Measurements from ENCODE around the gene SBF1. TPM values are rescaled to one million over a fixed set of nuclear protein-coding genes. Genes with fewer than 3 reads are reported as not detected.
A peak's percentile ranks its signal among the peaks of the same experiment; 100 is the strongest.

SBF1 gene
- total RNA-seq, 5 donors from 2014 or later (not counting 1 experiment from before 2014, with no cell fraction given): 193 to 318 (median 308) TPM

- no peak for ATAC-seq (replicated peaks in 1 of 4)
- no peaks in the 10 kb centered on the region for H3K27me3 Mint-ChIP-seq
- peaks cover 21% of the 10 kb centered on the region for H3K36me3 Mint-ChIP-seq
- DNase-seq: no peak
- no peaks in the 10 kb centered on the region for H3K27me3 ChIP-seq (replicated peaks in 1 of 2; ENCODE audit: control insufficient read depth in 2 of 2, extremely low read depth in 1 of 2, insufficient read depth in 2 of 2, low read length in 1 of 2)
- 95% methylated on average over 23 of the region's 25 CpGs for WGBS (ENCODE audit: insufficient coverage)
- peaks cover 3 to 10% (median 10%) of the 10 kb centered on the region in 3 donors for H3K4me1 Mint-ChIP-seq
- no peak overlapping the region for H3K4me3 ChIP-seq (ENCODE audit: control insufficient read depth in 1 of 2, extremely low read depth in 1 of 2, low read length in 1 of 2)
- no peak overlapping the region for H3K27ac ChIP-seq (ENCODE audit: low read length)
- H3K9me3 ChIP-seq: no peaks in the 10 kb centered on the region
- H3K4me1 ChIP-seq (ENCODE audit: control insufficient read depth in 1 of 2, extremely low read depth in 1 of 2, insufficient read depth in 2 of 2, low read length in 2 of 2): peaks cover 0 to 5% of the 10 kb centered on the region in 2 experiments
- POLR2A ChIA-PET: no interaction called here
- peaks cover 14 to 31% of the 10 kb centered on the region in 2 donors for H3K36me3 ChIP-seq (ENCODE audit: control insufficient read depth in 2 of 2, extremely low read depth in 1 of 2, insufficient read depth in 1 of 2, low read length in 1 of 2)
- peak overlapping the region in 1 of 2 donors; percentile 52 for H3K27ac Mint-ChIP-seq
- H3K4me3 Mint-ChIP-seq: no peak overlapping the region
- no peaks in the 10 kb centered on the region for H3K9me3 Mint-ChIP-seq
- CTCF ChIA-PET: no interaction called here
Observed at GRCh38 chr22:50406416-50407170, 68.2 kb downstream of the SBF1 start.

- H3K27me3 ChIP-seq (replicated peaks in 1 of 2; ENCODE audit: control insufficient read depth in 2 of 2, extremely low read depth in 1 of 2, insufficient read depth in 2 of 2, low read length in 1 of 2): no peaks in the 10 kb centered on the region
- H3K27me3 Mint-ChIP-seq: no peaks in the 10 kb centered on the region
- 95% methylated on average over 4 of the region's 8 CpGs for WGBS (ENCODE audit: insufficient coverage)
- H3K9me3 ChIP-seq: no peaks in the 10 kb centered on the region
- no peak overlapping the region for H3K27ac ChIP-seq (ENCODE audit: low read length)
- H3K4me1 Mint-ChIP-seq: peaks cover 18 to 30% (median 27%) of the 10 kb centered on the region in 3 donors
- H3K36me3 Mint-ChIP-seq: peaks cover 20% of the 10 kb centered on the region
- ChIA-PET POLR2A (no interaction called here), CTCF (no interaction called here)
- DNase-seq (peak in 1 of 35 experiments; percentile 4), ATAC-seq (replicated peaks in 1 of 4) (no peak)
- peaks cover 7 to 26% of the 10 kb centered on the region in 2 donors for H3K36me3 ChIP-seq (ENCODE audit: control insufficient read depth in 2 of 2, extremely low read depth in 1 of 2, insufficient read depth in 1 of 2, low read length in 1 of 2)
- H3K4me3 Mint-ChIP-seq: no peak overlapping the region
- H3K27ac Mint-ChIP-seq: peak overlapping the region in 1 of 2 donors; percentile 6
- no peaks in the 10 kb centered on the region for H3K9me3 Mint-ChIP-seq
- H3K4me3 ChIP-seq (ENCODE audit: control insufficient read depth in 1 of 2, extremely low read depth in 1 of 2, low read length in 1 of 2): no peak overlapping the region
- H3K4me1 ChIP-seq (ENCODE audit: control insufficient read depth in 1 of 2, extremely low read depth in 1 of 2, insufficient read depth in 2 of 2, low read length in 2 of 2): peaks cover 0 to 20% of the 10 kb centered on the region in 2 experiments
Observed at GRCh38 chr22:50403701-50404101, 71.1 kb downstream of the SBF1 start.

GRCh38 chr22:50401907-50402306, 72.9 kb downstream of the SBF1 start:
- H3K4me1 ChIP-seq (ENCODE audit: control insufficient read depth in 1 of 2, extremely low read depth in 1 of 2, insufficient read depth in 2 of 2, low read length in 2 of 2): peaks cover 0 to 37% of the 10 kb centered on the region in 2 experiments
- 92% methylated on average over 2 of the region's 4 CpGs for WGBS (ENCODE audit: insufficient coverage)
- H3K36me3 ChIP-seq (ENCODE audit: control insufficient read depth in 2 of 2, extremely low read depth in 1 of 2, insufficient read depth in 1 of 2, low read length in 1 of 2): peaks cover 7 to 21% of the 10 kb centered on the region in 2 donors
- H3K9me3 ChIP-seq: no peaks in the 10 kb centered on the region
- Mint-ChIP-seq H3K4me1 (peaks cover 20 to 31% (median 31%) of the 10 kb centered on the region in 3 donors), H3K36me3 (peaks cover 13% of the 10 kb centered on the region), H3K4me3 (no peak overlapping the region), H3K27me3 (no peaks in the 10 kb centered on the region), H3K27ac (no peak overlapping the region), H3K9me3 (no peaks in the 10 kb centered on the region)
- no peak overlapping the region for H3K4me3 ChIP-seq (ENCODE audit: control insufficient read depth in 1 of 2, extremely low read depth in 1 of 2, low read length in 1 of 2)
- no peak for ATAC-seq (replicated peaks in 1 of 4)
- CTCF ChIA-PET: no interaction called here
- DNase-seq: no peak
- POLR2A ChIA-PET: interaction anchor here (0.7 kb wide), 2 partner anchors 16 to 164 kb away, joined by 3 to 5 read pairs; no protein-coding TSS in a partner anchor
- no peaks in the 10 kb centered on the region for H3K27me3 ChIP-seq (replicated peaks in 1 of 2; ENCODE audit: control insufficient read depth in 2 of 2, extremely low read depth in 1 of 2, insufficient read depth in 2 of 2, low read length in 1 of 2)
- no peak overlapping the region for H3K27ac ChIP-seq (ENCODE audit: low read length)

- Mint-ChIP-seq H3K4me1 (peaks cover 23 to 35% (median 27%) of the 10 kb centered on the region in 3 donors), H3K27me3 (no peaks in the 10 kb centered on the region), H3K9me3 (no peaks in the 10 kb centered on the region)
Observed at GRCh38 chr22:50400931-50401330, 73.9 kb downstream of the SBF1 start.

GRCh38 chr22:50400406-50400805, 74.4 kb downstream of the SBF1 start:
- no peaks in the 10 kb centered on the region for H3K27me3 Mint-ChIP-seq
- peak overlapping the region; percentile 50 for H3K27ac ChIP-seq (ENCODE audit: low read length)
- peaks cover 23 to 35% (median 27%) of the 10 kb centered on the region in 3 donors for H3K4me1 Mint-ChIP-seq
- H3K4me1 ChIP-seq (ENCODE audit: control insufficient read depth in 1 of 2, extremely low read depth in 1 of 2, insufficient read depth in 2 of 2, low read length in 2 of 2): peaks cover 0 to 43% of the 10 kb centered on the region in 2 experiments
- no peaks in the 10 kb centered on the region for H3K9me3 Mint-ChIP-seq
- DNase-seq (no peak), ATAC-seq (replicated peaks in 1 of 4) (no peak)
- no peaks in the 10 kb centered on the region for H3K9me3 ChIP-seq
- no peaks in the 10 kb centered on the region for H3K27me3 ChIP-seq (replicated peaks in 1 of 2; ENCODE audit: control insufficient read depth in 2 of 2, extremely low read depth in 1 of 2, insufficient read depth in 2 of 2, low read length in 1 of 2)
- WGBS (ENCODE audit: insufficient coverage): 61% methylated on average over 2 of the region's 4 CpGs
- H3K4me3 ChIP-seq (ENCODE audit: control insufficient read depth in 1 of 2, extremely low read depth in 1 of 2, low read length in 1 of 2): no peak overlapping the region
- H3K27ac Mint-ChIP-seq: peak overlapping the region; percentile 24 to 65
- H3K4me3 Mint-ChIP-seq: no peak overlapping the region
- POLR2A ChIA-PET: no interaction called here
- peaks cover 8% of the 10 kb centered on the region for H3K36me3 Mint-ChIP-seq
- H3K36me3 ChIP-seq (ENCODE audit: control insufficient read depth in 2 of 2, extremely low read depth in 1 of 2, insufficient read depth in 1 of 2, low read length in 1 of 2): peaks cover 3 to 23% of the 10 kb centered on the region in 2 donors
- CTCF ChIA-PET: no interaction called here

More at GRCh38 chr22:50400931-50401330, 73.9 kb downstream of the SBF1 start:
- ChIA-PET CTCF (interaction anchor here in 1 of 2 donors (0.6 kb wide), 1 partner anchor 36 kb away, joined by 3 read pairs; no protein-coding TSS in a partner anchor), POLR2A (no interaction called here)
- H3K27me3 ChIP-seq (replicated peaks in 1 of 2; ENCODE audit: control insufficient read depth in 2 of 2, extremely low read depth in 1 of 2, insufficient read depth in 2 of 2, low read length in 1 of 2): no peaks in the 10 kb centered on the region
- no peak overlapping the region for H3K4me3 ChIP-seq (ENCODE audit: control insufficient read depth in 1 of 2, extremely low read depth in 1 of 2, low read length in 1 of 2)
- H3K27ac ChIP-seq (ENCODE audit: low read length): no peak overlapping the region
- ATAC-seq (replicated peaks in 1 of 4) (no peak), DNase-seq (no peak)
- no peak overlapping the region for H3K27ac Mint-ChIP-seq
- peaks cover 3 to 21% of the 10 kb centered on the region in 2 donors for H3K36me3 ChIP-seq (ENCODE audit: control insufficient read depth in 2 of 2, extremely low read depth in 1 of 2, insufficient read depth in 1 of 2, low read length in 1 of 2)
- no peaks in the 10 kb centered on the region for H3K9me3 ChIP-seq
- H3K4me1 ChIP-seq (ENCODE audit: control insufficient read depth in 1 of 2, extremely low read depth in 1 of 2, insufficient read depth in 2 of 2, low read length in 2 of 2): peaks cover 0 to 43% of the 10 kb centered on the region in 2 experiments
- H3K4me3 Mint-ChIP-seq: no peak overlapping the region
- H3K36me3 Mint-ChIP-seq: peaks cover 8% of the 10 kb centered on the region
- WGBS (ENCODE audit: insufficient coverage): 100% methylated on average over 3 of the region's 5 CpGs

GRCh38 chr22:50399751-50400331, 75.0 kb downstream of the SBF1 start:
- H3K36me3 Mint-ChIP-seq: peaks cover 13% of the 10 kb centered on the region

More at GRCh38 chr22:50399751-50400331, 75.0 kb downstream of the SBF1 start:
- peaks cover 0 to 43% of the 10 kb centered on the region in 2 experiments for H3K4me1 ChIP-seq (ENCODE audit: control insufficient read depth in 1 of 2, extremely low read depth in 1 of 2, insufficient read depth in 2 of 2, low read length in 2 of 2)
- DNase-seq (peak in 10 of 35 experiments; percentile 4 to 44 (median 14)), ATAC-seq (replicated peaks in 1 of 4) (peak in 3 of 4 experiments; percentile 47 to 62 (median 58))
- no peaks in the 10 kb centered on the region for H3K9me3 Mint-ChIP-seq
- CTCF ChIA-PET: no interaction called here
- POLR2A ChIA-PET: no interaction called here
- H3K27me3 Mint-ChIP-seq: no peaks in the 10 kb centered on the region
- peak overlapping the region; percentile 24 to 65 for H3K27ac Mint-ChIP-seq
- no peaks in the 10 kb centered on the region for H3K27me3 ChIP-seq (replicated peaks in 1 of 2; ENCODE audit: control insufficient read depth in 2 of 2, extremely low read depth in 1 of 2, insufficient read depth in 2 of 2, low read length in 1 of 2)
- peaks cover 24 to 35% (median 25%) of the 10 kb centered on the region in 3 donors for H3K4me1 Mint-ChIP-seq
- no peak overlapping the region for H3K4me3 ChIP-seq (ENCODE audit: control insufficient read depth in 1 of 2, extremely low read depth in 1 of 2, low read length in 1 of 2)
- H3K27ac ChIP-seq (ENCODE audit: low read length): peak overlapping the region; percentile 50
- H3K36me3 ChIP-seq (ENCODE audit: control insufficient read depth in 2 of 2, extremely low read depth in 1 of 2, insufficient read depth in 1 of 2, low read length in 1 of 2): peaks cover 3 to 28% of the 10 kb centered on the region in 2 donors
- H3K9me3 ChIP-seq: no peaks in the 10 kb centered on the region
- no peak overlapping the region for H3K4me3 Mint-ChIP-seq
- WGBS (ENCODE audit: insufficient coverage): 100% methylated on average over 3 of the region's 8 CpGs
